ENCODE results near the gene SLC22A23.

Gene SLC22A23

DNA sequence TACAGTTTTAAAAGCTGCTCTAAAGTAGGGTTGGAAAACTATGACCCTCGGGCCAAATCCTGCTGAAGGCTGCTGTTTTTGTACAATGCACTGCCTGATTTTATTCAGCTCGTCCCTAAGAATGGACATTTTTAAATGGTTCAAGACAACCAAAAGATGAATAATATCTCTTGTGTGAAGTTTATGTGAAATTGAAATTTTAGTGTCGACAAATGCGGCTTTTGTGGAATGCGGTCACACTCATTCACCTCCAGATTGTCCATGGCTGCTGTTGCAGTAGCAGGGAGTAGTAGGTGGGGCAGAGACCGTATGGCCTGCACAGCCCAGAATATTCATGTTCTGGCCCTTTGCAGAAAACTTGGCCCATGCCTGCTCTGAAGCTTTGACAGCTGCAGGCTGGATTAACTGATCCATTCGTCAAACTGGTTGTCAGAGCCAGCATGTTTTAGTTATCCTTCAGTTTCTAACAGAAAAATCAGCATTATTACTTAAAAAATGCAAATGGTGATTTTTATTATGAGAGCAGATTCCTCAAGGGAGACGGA, 106.5 kb downstream of the SLC22A23 start:
- DNase-seq = peak; percentile 76

DNA sequence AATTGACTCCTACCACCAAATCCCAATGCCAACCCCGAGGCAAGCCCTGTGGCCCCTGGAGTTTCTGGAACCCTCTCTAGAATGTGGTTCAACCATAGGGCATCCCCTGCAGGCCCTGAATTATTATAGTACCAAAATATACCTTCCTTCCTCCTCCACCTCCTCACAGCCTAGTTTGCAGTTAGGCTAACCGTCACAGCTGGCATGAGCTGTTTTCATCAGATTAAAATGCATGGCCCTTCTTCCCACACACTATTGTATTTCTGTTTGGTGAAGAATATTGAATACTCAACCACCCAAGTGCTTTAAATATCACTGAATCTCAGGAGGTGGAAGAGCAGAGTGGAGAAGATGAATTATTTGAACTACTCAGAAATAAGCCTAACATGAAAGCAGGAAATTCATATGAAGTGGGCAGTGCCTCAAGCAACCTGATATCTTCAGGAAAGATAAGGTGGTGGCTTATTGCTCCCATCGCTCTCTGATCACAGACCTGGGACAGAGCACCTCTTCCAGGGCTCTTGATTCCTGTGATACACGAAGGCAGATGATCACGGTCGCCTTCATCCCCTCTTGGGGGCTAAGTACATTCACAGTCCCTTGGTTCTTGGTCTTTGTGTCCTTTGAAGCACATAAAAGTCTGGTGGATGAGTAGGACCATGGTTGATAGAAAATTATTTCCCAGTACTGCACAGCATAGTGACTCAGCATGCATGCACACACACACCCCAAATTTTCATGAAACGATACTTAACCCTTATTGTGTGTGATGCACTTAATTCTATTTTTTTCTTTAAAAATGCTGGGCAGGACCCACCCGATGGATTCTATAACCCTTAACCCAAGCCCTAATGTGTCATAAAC, 107.2 kb downstream of the SLC22A23 start:
- no peak for DNase-seq

DNA sequence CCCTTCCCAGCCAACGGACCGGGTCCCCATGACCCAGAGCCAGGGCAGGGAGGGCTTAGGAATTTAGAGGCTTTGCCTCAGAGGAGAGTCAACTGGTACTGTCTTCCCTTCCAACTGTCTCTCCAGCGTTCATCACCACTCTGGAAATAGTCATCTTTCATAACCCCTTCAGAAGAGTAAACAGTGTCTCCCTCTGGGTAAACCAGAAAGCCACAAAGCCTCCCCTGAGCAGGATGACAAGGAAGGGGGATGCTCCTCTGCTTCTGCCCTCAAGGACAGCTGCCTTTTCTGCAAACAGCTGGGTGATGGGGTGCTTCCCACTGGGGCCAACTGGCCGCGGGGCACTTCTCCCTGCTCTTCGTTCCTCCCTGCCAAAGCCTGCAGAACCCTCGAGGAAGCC, 108.0 kb downstream of the SLC22A23 start:
- no peak for DNase-seq

DNA sequence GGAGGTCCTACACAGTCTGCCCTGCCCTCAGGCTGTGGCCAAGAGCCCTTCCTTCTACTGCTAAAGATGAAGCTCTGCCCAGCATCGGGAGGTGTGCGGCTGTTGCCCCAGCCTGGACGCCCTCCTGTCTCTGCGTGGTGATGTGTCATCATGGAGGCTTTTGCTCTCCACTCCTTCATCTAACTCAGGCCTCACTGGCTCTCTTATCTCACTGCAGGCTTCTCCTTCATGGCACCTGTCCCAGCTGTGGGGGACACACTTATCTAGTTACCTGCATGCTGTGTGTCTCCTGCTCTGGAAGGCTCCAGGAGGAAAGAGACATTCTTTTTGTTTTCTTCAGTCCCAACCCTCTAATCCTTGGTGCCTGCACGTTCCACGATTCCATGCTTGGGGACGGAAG, 109.0 kb downstream of the SLC22A23 start:
- DNase-seq = no peak

DNA sequence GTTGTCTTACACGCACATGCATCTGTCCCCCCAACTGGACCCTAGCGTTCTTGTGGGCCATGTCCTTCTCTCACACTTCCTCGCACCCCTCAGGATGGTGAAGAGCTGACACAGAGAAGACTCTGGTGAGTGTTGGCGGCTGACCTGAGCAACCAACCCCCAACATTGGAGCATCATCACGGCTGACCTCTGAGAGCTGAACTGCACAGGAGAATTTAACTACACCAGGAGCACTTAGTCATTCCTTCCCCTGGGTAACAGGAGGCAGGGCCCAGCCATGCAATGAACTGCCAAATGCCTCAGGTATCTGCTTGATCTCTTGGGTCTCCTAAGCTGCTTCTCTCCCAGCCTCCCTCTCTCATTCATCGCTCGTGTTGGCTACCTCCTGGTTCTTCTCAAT, 109.6 kb downstream of the SLC22A23 start:
- peak; percentile 32 for DNase-seq

DNA sequence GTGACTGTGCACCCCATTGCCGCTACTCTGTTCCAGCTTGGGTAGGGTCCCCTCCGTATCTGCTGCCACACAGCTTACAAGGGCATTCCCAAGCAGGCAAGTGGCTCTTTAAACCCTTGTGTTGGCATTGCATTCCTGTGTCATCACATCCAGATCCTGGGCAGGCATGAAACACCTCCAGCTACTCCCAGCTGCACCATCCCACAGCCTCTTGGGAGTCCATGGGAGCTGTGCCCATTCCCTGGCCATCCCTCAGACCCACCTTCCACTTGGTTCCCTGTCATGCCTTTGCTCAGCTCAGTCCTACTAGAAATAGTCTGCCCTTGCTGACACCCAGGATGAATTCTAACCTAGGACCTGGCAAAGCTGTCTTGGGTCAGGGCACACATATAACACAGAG, 110.4 kb downstream of the SLC22A23 start:
- DNase-seq = no peak

DNA sequence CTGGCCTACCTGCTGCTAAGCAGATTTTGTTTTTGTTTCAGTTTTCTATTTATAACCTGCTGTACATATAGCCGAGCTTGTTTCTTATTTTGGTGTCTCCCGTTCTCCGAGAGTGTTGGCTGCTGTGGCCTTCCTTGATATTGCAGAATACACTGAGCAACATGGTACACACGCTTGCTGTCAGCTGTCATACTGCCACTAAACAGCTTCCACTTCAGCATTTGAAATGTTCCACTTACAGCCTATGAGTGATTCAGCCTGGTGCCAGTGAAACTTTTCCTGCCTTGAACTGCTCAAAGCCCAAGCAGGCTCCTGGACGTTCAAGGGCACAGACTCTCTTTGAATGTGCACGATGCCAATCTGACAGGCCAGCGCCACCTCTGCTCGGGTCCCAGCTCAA, 111.0 kb downstream of the SLC22A23 start:
- no peak for DNase-seq

DNA sequence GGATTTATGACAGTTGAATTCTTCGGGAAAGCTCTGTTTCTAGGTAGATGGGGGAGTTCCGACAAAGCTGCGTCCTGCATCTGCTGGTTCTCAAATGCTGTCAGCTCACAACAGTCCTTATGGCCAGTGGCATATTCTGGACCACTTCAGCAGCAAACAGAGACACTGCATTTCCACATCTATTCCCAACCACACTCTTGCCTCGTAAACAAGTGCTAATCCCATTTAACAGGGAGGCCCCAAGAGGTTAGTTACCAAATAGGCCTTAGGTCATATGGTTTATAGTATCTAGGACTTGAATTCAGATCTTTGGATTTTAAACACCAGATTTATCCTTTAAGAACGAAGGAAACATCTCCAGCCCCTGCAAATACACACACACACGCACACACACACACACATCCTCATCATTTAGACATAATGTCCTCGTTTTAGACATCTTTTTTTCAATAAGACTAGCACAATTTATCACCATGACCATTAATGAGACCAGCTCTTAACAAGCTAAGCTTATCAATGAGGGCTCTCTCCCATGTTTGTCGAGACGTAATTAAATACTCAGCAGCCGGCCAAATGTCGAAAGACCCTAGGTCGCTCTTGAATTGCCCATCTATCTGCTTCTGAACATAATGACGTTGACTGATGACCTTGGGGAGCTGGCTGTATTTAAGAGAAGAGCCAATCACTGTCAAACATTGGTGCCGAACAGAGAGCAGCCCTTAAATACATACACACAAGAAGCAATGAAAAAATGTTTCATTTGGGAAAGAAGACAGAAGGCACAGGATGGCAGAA, 113.6 kb downstream of the SLC22A23 start:
- DNase-seq = no peak

DNA sequence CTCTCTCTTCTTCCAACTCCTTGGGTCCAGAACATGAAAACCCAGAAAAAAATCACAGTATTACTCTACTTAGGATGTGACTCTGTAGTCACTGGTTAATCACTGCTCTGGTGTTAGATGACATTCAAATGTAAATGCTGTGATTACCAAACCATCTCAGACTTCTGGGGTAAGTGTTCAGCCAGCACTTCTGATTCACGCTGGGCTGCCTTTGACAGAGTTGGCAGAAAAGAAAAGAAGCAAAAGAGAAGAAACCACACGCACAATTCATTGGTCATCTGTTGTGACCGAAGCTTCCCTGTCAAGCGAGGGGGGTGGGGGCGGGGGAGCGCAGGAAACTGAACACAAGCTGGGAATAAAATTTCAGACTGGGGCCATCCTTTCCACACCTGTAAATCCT, 115.4 kb downstream of the SLC22A23 start:
- DNase-seq = peak; percentile 80

DNA sequence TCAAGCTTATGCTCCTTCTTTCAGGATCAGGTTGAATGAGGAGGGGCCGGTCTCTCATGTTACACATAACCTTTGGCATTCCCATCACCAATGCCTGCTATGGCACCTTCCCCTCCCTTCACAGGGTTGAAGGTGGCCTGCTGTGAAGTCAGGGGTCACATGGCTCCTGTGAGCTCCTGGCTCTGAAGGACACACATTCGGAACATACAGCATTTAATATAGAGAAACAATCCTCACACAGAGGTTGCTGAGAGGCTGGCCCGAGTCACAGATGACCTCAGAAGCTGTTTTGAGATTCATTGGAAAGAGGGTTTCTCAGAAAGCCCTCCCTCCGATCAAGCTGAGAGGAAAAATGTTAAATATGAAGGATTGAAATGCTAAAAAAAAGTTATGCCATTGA, 116.0 kb downstream of the SLC22A23 start:
- DNase-seq = peak; percentile 48

DNA sequence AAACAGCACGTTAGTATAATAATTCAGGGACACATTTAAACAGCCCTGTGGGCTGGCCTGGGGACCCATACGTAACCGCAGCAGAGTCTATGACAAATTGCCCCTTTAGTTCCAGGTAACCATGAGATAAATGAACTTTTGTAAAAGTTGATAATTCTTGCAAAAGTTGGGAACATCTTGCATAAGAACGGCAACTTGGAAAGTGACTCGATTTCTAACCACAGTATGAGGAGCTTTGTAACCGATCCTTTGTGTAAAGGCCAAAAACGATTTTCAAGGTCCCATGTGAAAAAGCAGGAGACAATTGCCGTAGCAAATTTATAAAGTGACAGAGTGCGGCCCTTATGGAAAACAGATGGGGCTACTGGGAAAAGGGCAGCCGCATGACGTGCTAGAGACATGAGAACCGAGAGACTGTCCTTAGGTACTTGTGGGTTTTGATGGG, 116.5 kb downstream of the SLC22A23 start:
- DNase-seq = peak; percentile 59

DNA sequence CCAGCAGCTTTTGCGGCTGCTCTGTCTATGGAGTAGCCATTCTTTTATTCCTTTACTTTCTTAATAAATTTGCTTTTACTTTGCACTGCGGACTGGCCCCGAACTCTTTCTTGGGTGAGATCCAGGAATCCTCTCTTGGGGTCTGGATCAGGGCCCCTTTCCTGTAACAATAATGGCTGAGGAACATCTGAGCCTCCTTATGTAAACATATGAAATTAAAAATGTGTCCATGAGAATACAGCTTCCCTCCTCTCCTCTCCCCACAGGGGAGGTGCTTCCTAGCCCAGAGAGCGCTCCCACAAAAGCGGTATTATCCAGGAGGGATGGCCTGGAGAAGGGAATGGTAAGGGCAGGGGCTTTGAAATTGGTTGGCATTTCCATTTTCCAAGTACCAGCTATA, 117.0 kb downstream of the SLC22A23 start:
- DNase-seq = no peak

DNA sequence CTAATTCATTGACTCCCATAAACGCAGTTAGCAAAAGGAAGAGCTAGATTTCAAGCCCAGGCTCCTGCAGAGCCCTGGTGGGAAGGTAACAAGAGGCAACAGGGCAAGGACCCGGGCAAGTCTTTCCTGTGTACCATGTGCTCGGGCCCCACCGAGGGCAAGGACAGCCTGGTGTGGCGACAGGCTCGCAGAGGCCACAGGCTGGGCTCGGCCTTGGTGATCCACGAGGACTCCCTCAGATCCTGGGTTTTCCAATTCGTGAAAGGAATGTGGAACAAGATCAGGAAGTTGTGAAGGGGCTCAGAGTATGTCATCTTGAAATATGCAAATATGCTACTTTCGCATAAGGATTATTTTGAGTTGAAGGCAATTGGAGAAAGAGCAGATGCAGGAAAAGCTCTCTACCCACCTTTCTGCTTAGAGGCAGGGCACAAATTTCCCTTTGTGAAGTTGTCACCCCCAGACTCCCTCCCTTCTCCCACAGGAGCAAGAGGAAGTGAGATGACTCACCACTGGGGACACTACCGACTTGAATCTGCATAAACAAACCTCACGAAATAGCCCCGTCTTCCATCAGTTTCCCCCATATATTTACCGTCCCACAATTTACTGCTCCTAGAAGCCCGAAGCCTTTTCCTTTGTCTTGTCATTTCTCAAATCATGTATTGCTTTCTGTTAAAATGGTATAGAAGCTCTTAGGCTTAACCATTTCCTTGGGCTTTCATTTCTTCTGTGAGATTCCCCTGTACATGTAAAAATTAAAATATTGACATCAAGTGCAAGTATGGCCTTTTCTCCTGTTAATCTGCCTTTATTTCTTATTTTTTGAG, 119.1 kb downstream of the SLC22A23 start:
- peak; percentile 21 for DNase-seq

DNA sequence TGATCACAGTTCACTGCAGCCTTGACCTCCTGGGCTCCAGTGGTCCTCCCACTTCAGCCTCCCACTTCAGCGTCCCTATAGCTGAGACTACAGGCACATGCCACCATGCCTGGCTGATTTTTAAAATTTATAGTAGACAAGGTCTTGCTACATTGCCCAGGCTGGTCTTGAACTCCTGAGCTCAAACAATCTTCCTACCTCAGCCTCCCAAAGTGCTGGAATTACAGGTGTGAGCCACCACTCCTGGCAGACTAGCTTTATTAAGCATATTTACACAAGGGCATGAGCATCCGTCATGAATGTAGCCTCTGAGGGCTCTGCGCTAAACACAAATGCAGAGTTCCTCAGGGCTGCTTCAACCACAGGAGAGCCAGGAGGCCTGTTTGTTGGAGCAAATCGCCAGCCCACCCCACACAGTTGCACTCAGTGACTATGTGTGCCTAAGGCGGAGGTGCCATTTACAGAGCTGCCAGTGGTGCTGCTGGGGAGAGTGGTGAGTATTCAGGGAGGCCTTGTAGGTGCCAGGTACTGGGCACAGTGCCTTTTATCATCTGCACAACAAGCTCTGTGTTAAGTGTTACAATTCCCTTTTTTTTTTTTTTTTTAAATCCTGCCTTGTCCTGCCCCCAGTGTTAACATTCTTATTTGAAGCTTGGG, 119.9 kb downstream of the SLC22A23 start:
- DNase-seq = no peak

DNA sequence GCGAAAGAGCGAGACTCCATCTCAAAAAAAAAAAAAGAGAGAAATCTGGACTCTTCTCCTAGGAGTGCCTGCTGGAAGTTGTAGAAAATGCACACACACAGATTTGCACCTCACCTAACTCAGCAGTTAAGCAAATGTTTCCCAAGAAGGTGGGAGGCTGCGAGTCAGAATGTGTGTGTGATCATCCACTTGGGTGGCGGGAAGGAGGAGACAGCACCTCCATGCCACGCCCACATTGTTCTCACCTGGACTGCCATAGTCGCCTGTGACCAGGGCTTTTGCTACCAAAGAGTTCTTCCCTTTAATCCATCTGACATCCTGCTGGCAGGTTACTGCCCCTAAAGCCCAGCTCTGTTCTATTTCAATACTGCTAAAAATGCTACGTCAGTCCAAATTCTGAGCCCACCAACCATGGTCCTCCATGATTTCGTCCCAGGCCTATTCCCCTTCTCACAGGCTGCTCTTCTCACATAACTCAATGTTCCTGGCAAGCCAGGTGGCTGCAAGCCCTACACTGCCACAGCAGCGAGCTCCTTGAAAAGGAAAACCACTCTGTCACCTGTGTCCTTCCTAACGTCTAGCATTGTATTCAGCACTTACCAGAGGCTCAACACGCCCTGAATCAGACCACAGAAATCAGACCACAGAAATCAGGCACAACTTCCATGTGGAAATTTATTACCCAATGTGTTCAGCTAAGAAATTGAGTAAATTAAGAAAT, 120.6 kb downstream of the SLC22A23 start:
- DNase-seq = no peak

DNA sequence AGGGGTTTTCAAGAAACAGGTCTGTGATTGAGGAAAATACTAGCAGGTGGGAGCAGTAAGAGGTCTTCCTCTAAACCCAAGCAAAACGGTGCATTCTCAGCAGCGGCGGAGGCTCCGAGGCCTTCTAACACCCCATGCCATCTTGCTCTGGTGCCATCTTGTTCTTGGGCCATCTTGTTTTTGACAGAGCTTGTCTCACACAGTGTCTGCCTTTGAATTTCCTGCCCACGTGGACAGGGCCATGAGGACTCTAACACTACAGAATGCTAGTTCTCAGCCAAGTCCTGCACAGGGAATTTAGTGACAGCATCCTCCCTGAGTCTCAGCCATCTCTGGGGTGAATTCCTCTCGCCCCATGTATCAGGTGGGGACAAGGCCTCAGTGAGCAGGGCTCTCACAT, 121.7 kb downstream of the SLC22A23 start:
- no peak for DNase-seq

DNA sequence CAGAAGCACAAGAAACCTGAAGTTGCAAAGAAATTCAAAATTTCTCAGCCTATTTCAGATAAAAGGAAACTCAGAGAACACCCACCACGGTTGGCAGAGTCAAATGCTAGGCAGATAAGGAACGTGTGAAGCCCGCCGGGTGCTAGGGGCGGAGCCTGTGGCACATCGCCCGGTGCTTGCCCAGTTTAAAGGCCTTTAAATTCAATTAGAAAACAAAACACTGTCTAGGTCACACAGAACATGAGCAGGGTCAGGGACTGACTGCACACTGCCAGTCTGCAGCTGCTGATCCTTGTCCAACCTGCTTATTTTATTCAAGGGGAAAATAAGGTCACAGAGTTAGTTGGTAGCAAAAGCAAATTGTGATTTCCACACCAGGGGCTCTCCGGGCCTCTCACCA, 122.3 kb downstream of the SLC22A23 start:
- DNase-seq = no peak

DNA sequence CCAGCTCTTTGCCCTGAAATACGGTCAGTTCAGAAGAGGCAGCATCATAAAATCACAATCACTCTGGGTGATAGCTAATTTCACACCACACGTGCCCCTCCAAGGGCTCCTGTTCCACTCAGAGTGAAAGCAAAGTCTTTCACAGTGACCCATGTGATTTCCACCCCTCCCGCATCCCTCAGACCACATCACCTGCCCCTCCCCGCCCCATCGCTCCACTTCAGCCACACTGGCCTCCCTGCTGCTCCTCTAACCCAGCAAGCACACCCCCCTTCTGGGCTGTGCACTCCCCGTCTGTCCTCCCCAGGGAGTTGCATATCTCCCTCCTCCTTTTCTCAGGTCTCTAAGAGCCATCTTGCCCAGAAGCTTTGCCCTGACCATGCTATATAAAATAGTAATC, 123.6 kb downstream of the SLC22A23 start:
- no peak for DNase-seq

DNA sequence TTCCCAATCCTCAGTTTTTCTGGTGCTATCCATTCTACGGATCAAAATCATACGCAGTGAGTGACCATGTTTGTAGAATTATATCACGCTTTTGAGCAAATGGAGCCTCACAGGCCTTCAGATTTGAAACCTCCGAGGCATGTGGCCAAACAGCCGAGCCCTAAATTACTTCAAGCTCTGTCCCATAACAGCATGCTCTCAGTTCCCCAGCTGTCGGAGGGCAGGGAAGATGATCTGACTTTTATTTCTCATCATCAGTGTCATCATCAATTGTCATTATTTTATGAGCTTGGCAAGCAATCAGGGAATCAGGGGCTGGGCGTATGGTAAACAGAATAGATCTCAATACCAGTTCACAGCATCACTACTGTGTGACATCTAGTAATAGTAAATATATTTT, 124.9 kb downstream of the SLC22A23 start:
- DNase-seq = no peak

DNA sequence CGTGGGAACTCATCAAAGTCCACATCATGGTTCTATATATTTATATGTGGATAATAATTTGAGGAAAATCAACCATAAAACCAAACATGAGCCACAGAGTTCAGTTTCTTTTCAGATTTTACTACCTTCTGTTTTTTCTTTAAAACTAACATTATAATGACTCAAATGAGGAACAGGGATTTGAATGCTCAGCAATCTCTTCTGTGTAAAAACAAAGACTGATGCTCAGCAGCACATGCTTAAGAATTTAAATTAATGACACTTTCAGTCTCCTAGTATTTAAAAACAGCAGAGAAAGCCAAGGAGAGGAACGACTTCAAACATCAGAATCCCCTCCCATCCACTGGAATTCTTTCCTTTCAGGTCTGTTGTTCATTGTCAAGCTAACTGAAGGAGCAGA, 125.4 kb downstream of the SLC22A23 start:
- no peak for DNase-seq

DNA sequence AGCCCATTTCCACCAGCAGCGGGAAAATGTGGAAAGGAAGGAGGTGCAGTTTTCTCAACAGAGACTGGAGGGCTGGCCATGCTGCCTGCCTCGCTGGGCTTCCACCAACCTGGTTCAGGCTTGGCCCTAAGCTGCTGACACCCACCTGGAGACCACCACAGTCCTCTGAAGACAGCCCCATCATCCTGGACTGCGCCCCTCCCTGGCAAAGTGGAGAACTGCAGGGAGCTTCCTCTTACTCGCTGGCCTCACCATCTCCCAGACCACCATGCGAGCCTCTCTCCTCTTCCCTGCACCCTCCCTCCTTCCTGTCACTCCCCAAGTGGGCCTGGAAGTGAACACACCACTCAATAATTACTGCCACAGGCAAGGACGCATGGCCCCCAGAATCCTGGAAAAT, 126.7 kb downstream of the SLC22A23 start:
- DNase-seq = no peak
